HG02763 (cell line): Measurements from ENCODE around the gene PRKAR1A.

Source experiments
- ATAC-seq: cut with Tn5 transposase; IDR thresholded peaks from one replicate; pipeline ENCODE4 v1.9.1; 2021; ENCODE audit warnings: mild to moderate bottlenecking, moderate library complexity; ENCODE audit not compliant: unreplicated experiment

Gene PRKAR1A

DNA sequence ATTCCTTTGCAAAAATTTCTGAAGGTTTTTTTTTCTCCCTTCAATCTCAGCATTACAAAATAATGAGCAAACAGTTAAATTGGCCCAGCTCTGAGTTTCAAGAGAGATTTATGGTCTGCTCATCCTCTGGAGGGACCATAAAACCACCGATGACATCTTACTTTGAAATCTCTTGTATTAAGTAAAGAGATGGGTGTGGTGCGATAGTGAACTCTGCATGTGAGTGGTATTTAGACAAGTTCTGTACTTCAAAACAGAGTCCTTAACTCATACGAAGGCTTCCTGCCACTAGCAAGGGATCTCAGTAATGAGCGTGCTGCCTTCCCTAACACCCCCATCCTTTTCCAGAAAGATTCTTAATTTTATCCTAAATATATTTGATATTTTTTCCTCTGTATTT is 86.9 kb downstream of the PRKAR1A start:
- no peak for ATAC-seq

DNA sequence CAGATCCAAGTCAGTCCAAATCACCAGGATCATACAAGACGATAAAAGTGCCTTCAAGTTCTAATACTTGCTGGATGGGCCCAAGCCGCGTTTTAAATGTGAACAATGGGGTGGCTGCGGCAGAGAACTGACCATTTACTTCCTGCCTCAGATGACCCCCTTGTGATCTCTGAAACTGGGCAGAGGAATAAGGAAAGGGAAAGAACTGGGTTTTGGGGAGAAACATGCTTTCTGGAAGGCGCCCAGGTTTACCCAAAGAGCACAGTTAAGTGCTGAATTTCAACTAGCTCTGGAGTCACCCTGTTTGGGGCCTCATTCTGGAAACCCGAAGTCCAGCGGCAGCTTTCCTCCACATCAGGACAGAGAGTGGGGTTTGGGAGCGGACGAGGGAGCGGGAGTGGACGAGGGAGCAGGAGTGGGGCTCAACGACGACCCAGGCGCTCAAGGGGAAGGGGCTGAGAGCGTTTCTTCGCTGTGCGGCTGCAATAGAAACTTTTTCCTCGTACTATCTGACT is 87.4 kb downstream of the PRKAR1A start:
- no peak for ATAC-seq

DNA sequence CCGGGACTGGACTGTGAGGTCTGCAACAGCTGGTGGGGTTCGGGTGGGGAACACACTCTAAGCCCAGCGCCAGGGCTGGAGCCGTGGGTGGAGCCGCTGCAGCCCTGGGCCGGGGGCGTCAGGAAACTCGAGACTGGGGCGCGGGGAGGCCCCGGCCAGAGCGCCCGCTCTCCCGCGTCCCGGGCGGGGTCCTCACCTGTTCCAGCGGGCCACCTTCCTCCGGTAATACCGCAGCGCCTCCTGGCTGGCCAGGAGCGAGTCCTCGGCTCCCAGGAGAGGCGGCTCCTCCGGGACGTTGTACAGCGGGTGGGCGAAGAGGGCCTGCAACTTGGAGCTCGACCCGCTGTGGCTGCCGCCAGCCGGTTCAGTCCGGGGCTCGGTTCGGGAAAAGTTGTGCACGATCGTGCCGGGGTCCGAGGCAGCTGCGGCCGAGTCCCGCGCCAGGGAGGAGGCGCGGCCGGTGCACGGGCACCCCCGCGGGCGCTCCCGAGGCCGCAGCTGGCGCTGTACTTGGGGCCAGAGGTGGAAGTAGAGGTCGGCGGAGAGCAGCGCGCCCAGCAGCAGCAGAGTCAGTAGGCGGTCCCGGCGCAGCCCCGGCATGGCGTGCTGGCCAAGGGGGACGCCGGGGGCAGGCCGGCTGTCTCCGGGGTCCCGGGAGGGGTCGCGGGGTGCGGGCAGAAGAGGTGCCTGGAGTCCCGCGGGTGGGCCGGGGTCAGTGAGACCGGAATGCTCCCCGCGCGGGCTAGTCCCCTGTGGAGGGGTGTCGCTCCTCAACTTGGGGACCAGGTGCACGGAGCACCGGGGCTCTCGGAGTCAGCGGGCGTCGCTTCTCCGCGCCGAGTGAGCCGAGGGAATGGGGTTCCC is 88.1 kb downstream of the PRKAR1A start:
- no peak for ATAC-seq
